B cell (primary cell): ENCODE data around the gene GFOD2. TPM values are rescaled to one million over a fixed set of nuclear protein-coding genes. Genes with fewer than 3 reads are reported as not detected.

Experiments
- ATAC-seq: fragments of 200-7000 bp; cut with Tn5 transposase; one replicate; pipeline ENCODE4 v1.10.0; 2021; ENCODE audit warnings: low read depth, mild to moderate bottlenecking, moderate number of reproducible peaks, moderate library complexity
- CTCF ChIA-PET: fragments of 350-600 bp; sonication (Branson Sonifier 250); formaldehyde crosslinking; loops from one replicate; lab custom pipeline; 2021; ENCODE audit warnings: antibody characterized with exemption, inconsistent platforms; lab: Charles Lee
- POLR2A ChIA-PET: fragments of 350-600 bp; sonication (Branson Sonifier 250); formaldehyde crosslinking; loops from one replicate; lab custom pipeline; 2021; ENCODE audit warnings: antibody characterized with exemption; lab: Charles Lee
- DNase-seq: peaks from one replicate; pipeline ENCODE4 v3.0.0; 2013
- H2AFZ ChIP-seq: 2 replicates; pipeline ENCODE4 v1.6.1; 2012; ENCODE audit warnings: mild to moderate bottlenecking, low read depth, low read length; ENCODE audit not compliant: insufficient read depth, poor library complexity, severe bottlenecking
- H3K27ac ChIP-seq, 2 donors: 1 replicate in 1 of 2; 2 replicates in 1 of 2; pipeline ENCODE4 v1.5.1; 2012 to 2013; ENCODE audit warnings: low read length in 2 of 2, mild to moderate bottlenecking in 2 of 2, moderate library complexity in 1 of 2
- H3K27me3 ChIP-seq, 4 experiments: fragments of 200-600 bp in 1 of 4; sonication (generic) in 1 of 4; replicated peaks in 1 of 4; 1 replicate in 2 of 4; 2 replicates in 2 of 4; pipeline versions ENCODE4 v1.6.1 to v1.7.0; 2013 to 2016; ENCODE audit warnings: low read length in 3 of 4, mild to moderate bottlenecking in 2 of 4, mixed read lengths in 1 of 4, moderate library complexity in 1 of 4; ENCODE audit not compliant: insufficient read depth in 4 of 4, control insufficient read depth in 3 of 4; ENCODE audit errors: control extremely low read depth in 1 of 4
- H3K36me3 ChIP-seq, 2 experiments: replicated peaks in 1 of 2; 1 replicate in 1 of 2; 2 replicates in 1 of 2; pipeline versions ENCODE4 v1.6.1 to v1.7.1; 2013; ENCODE audit warnings: low read length in 1 of 2; ENCODE audit not compliant: insufficient read depth in 2 of 2, control insufficient read depth in 1 of 2; ENCODE audit errors: control extremely low read depth in 1 of 2, extremely low read depth in 1 of 2
- H3K4me1 ChIP-seq, 2 donors: fragments of 200-600 bp in 1 of 2; sonication (generic) in 1 of 2; 1 replicate in 1 of 2; 2 replicates in 1 of 2; pipeline versions ENCODE4 v1.5.1 to v1.6.1; 2013 to 2017; ENCODE audit warnings: low read length in 2 of 2; ENCODE audit not compliant: control insufficient read depth in 2 of 2, insufficient read depth in 2 of 2
- H3K4me2 ChIP-seq: replicated peaks from 2 replicates; pipeline ENCODE3; 2012; ENCODE audit warnings: mild to moderate bottlenecking, low read depth, low read length; ENCODE audit not compliant: poor library complexity, severe bottlenecking
- H3K4me3 ChIP-seq, 5 experiments: fragments of 200-600 bp in 1 of 5; sonication (generic) in 1 of 5; 1 replicate in 3 of 5; 2 replicates in 2 of 5; pipeline versions ENCODE4 v1.5.1 to v1.7.0; 2011 to 2016; ENCODE audit warnings: low read length in 4 of 5, mild to moderate bottlenecking in 4 of 5, low read depth in 2 of 5, control low read depth in 1 of 5, moderate library complexity in 1 of 5; ENCODE audit not compliant: insufficient read depth in 1 of 5; ENCODE audit errors: control extremely low read depth in 1 of 5, extremely low read depth in 1 of 5
- H3K79me2 ChIP-seq: fragments of 200-600 bp; sonication (generic); one replicate; pipeline ENCODE4 v1.6.0; 2016; ENCODE audit warnings: low read length; ENCODE audit not compliant: control insufficient read depth, insufficient read depth
- H3K9ac ChIP-seq: fragments of 200-600 bp; sonication (generic); 2 replicates; pipeline ENCODE4 v1.6.1; 2017; ENCODE audit warnings: mild to moderate bottlenecking, low read length, moderate library complexity
- H3K9me3 ChIP-seq, 3 donors: one replicate each; pipeline versions ENCODE4 v1.6.1 to v1.7.1; 2013; ENCODE audit warnings: low read length in 2 of 3; ENCODE audit not compliant: control insufficient read depth in 2 of 3, insufficient read depth in 1 of 3; ENCODE audit errors: control extremely low read depth in 1 of 3
- H4K20me1 ChIP-seq: 2 replicates; pipeline ENCODE4 v1.6.0; 2012; ENCODE audit warnings: mild to moderate bottlenecking, low read length; ENCODE audit not compliant: insufficient read depth, control insufficient read depth, poor library complexity, severe bottlenecking
- H3K27ac Mint-ChIP-seq: one replicate; pipeline ENCODE4 v1.8.0; 2021; ENCODE audit warnings: mixed read lengths
- H3K27me3 Mint-ChIP-seq: one replicate; pipeline ENCODE4 v1.8.0; 2021; ENCODE audit warnings: mixed read lengths
- H3K4me1 Mint-ChIP-seq: one replicate; pipeline ENCODE4 v1.8.0; 2021; ENCODE audit warnings: mixed read lengths
- H3K4me3 Mint-ChIP-seq: one replicate; pipeline ENCODE4 v1.8.0; 2021; ENCODE audit warnings: mixed read lengths
- H3K9me3 Mint-ChIP-seq: one replicate; pipeline ENCODE4 v1.8.0; 2022; ENCODE audit warnings: mixed read lengths; ENCODE audit not compliant: insufficient read depth
- EZH2 ChIP-seq: IDR thresholded peaks from 2 replicates; pipeline ENCODE4 v1.6.1; 2012; ENCODE audit warnings: borderline replicate concordance, low read depth, mild to moderate bottlenecking, moderate library complexity, low read length; ENCODE audit not compliant: insufficient read depth, poor library complexity, severe bottlenecking
- WGBS: methylation state at CpG from one replicate; pipeline ENCODE4 v1.1.5; 2013; ENCODE audit warnings: missing lambda C conversion rate; ENCODE audit not compliant: insufficient coverage; 5-methylcytosine and 5-hydroxymethylcytosine counted together
- intact Hi-C: fragments of 100-400 bp; cut with micrococcal nuclease; formaldehyde crosslinking; loops from one replicate; pipeline ENCODE4 v1.10.0; 2022
- polyA plus RNA-seq: library from polyadenylated mRNA; depleted of rRNA; stranded (reverse); fragments of >200 nt; gene quantifications from 2 replicates; pipeline ENCODE4 v1.2.3, GENCODE V29; 2012
- total RNA-seq, 2 donors: library from RNA; stranded (reverse); fragments of 120-200 nt in 1 of 2; gene quantifications; 1 replicate in 1 of 2; 2 replicates in 1 of 2; pipeline versions ENCODE4 v1.2.3 to v1.2.4, GENCODE V29; 2013 to 2022
- TF ChIP-seq, protein P1 (sequence below): fragments of 200-600 bp; IDR thresholded peaks from one replicate; pipeline ENCODE4 v1.8.0; 2022; ENCODE audit warnings: antibody characterized with exemption, mild to moderate bottlenecking

GFOD2 gene
- total and polyA plus RNA-seq, 2 donors (not counting 1 experiment from before 2014, with no cell fraction given) = 11.9 to 18.2 TPM

DNA sequence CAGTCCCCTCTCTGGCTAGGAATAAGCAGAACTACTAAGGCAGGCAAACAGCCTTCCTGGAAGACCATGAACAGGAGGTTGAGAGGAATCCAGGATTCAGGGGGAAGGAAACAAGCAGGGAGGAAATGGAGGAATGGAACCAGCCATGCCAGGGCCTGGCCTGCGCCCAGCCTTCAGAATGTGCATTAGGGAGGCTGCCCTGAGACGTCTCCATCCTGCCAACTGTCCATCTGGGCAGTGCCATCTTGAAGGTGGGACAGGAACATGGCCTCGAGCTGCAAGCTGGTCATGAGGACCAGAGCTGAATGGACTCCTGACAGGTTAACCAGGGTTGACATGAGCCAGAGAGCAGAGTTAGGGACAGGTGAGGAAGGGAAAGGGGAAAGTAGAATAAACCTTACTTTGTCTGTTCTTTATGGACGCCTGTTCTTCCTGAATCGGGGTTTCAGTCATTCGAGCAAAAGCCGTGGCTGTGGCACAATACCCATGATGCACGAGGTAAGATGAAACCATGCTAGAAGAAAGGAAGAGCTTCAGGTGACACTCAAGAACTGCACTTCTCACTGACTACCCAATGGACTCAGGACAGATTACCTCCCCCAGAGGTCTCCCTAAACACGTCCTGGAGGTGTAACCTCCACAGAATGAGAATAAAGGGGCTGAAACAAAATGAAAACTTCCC is 12.1 kb upstream of the GFOD2 start:
- no peaks in the 10 kb centered on the region for H4K20me1 ChIP-seq
- H3K27ac Mint-ChIP-seq = no peak overlapping the region
- no peak overlapping the region for H3K9ac ChIP-seq
- WGBS = 92% methylated on average over 9 of the region's 9 CpGs
- H3K79me2 ChIP-seq = no peaks in the 10 kb centered on the region
- H3K4me3 Mint-ChIP-seq = no peak overlapping the region
- H3K36me3 ChIP-seq = peaks cover 0 to 74% of the 10 kb centered on the region in 2 experiments
- ATAC-seq (no peak), DNase-seq (no peak)
- ChIA-PET POLR2A (no interaction called here), CTCF (no interaction called here)
- H3K4me1 ChIP-seq = no peaks in the 10 kb centered on the region
- no peak overlapping the region for H2AFZ ChIP-seq
- H3K27me3 Mint-ChIP-seq = no peaks in the 10 kb centered on the region
- H3K4me3 ChIP-seq = no peak overlapping the region
- no peaks in the 10 kb centered on the region for H3K9me3 Mint-ChIP-seq
- no peak for TF ChIP-seq EZH2
- TF ChIP-seq, protein P1, sequence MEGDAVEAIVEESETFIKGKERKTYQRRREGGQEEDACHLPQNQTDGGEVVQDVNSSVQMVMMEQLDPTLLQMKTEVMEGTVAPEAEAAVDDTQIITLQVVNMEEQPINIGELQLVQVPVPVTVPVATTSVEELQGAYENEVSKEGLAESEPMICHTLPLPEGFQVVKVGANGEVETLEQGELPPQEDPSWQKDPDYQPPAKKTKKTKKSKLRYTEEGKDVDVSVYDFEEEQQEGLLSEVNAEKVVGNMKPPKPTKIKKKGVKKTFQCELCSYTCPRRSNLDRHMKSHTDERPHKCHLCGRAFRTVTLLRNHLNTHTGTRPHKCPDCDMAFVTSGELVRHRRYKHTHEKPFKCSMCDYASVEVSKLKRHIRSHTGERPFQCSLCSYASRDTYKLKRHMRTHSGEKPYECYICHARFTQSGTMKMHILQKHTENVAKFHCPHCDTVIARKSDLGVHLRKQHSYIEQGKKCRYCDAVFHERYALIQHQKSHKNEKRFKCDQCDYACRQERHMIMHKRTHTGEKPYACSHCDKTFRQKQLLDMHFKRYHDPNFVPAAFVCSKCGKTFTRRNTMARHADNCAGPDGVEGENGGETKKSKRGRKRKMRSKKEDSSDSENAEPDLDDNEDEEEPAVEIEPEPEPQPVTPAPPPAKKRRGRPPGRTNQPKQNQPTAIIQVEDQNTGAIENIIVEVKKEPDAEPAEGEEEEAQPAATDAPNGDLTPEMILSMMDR = no peak
- H3K9me3 ChIP-seq = no peaks in the 10 kb centered on the region
- H3K27ac ChIP-seq = no peak overlapping the region
- intact Hi-C loops = no loop called here
- H3K27me3 ChIP-seq = no peaks in the 10 kb centered on the region
- no peak overlapping the region for H3K4me2 ChIP-seq
- no peaks in the 10 kb centered on the region for H3K4me1 Mint-ChIP-seq

DNA sequence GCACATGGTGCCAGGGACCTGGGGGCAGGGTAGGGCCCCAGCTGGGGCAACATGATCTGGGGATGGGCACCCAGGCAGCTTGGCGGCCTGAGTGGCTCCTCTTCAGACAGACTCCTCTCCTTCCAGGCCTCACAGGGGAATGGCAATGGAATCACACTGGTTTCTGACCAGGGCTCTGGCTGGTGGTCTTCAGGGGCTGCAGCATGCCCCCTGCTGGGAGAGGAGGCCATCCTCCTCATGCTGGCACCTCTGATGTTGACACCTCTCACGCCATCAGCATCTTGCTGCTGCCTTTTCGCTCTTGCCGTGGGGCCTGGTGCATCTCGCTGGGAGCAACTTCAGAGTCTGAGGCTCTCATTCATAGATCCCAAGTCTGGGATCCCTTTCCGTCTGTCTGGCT is 11.2 kb upstream of the GFOD2 start:
- CTCF ChIA-PET = no interaction called here

More for the DNA sequence above, 11.2 kb upstream of the GFOD2 start:
- Histone ChIP-seq H3K36me3 (peaks cover 0 to 79% of the 10 kb centered on the region in 2 experiments), H3K4me1 (no peaks in the 10 kb centered on the region), H3K79me2 (no peaks in the 10 kb centered on the region), H3K9ac (no peak overlapping the region), H3K4me2 (no peak overlapping the region), H3K27me3 (no peaks in the 10 kb centered on the region), H3K9me3 (no peaks in the 10 kb centered on the region), H3K4me3 (no peak overlapping the region), H4K20me1 (no peaks in the 10 kb centered on the region), H3K27ac (no peak overlapping the region), H2AFZ (no peak overlapping the region)
- Mint-ChIP-seq H3K4me3 (no peak overlapping the region), H3K27ac (no peak overlapping the region), H3K4me1 (no peaks in the 10 kb centered on the region), H3K9me3 (no peaks in the 10 kb centered on the region), H3K27me3 (no peaks in the 10 kb centered on the region)
- intact Hi-C loops = no loop called here
- TF ChIP-seq, protein P1 = no peak
- TF ChIP-seq EZH2 = no peak
- ATAC-seq = no peak
- no peak for DNase-seq
- WGBS = 94% methylated on average over 6 of the region's 6 CpGs
- POLR2A ChIA-PET = no interaction called here
